HEK293T (cell line): Measurements from ENCODE around the gene SLC39A10.

ENCODE experiments used
- ARNT ChIP-seq: fragments of 450-650 bp; IDR thresholded peaks from 2 replicates; pipeline ENCODE4 v1.6.1; 2017; ENCODE audit warnings: mild to moderate bottlenecking
- ELF4 ChIP-seq: fragments of 450-650 bp; IDR thresholded peaks from 2 replicates; pipeline ENCODE4 v1.6.1; 2017; ENCODE audit warnings: antibody characterized with exemption

- no peak for TF ChIP-seq ELF4
- no peak for TF ChIP-seq ARNT
Measured at GRCh38 chr2:195628666-195629065, 28.4 kb upstream of the SLC39A10 start.
